Measurements from ENCODE around the gene TMEM154.
"Not testable (repeated sequence)": the region's sequence is repeated elsewhere in the genome, so short reads cannot be mapped to it uniquely, and the experiment has no call there.

TMEM154 gene

GRCh38 chr4:152665691-152666395 is 14.0 kb downstream of the TMEM154 start:
- no peak for DNase-seq

GRCh38 chr4:152664067-152664378 is 15.8 kb downstream of the TMEM154 start:
- not testable (repeated sequence) for DNase-seq

- DNase-seq: no peak
Observed at GRCh38 chr4:152663203-152664066, 16.4 kb downstream of the TMEM154 start.

- no peak for DNase-seq
Observed at GRCh38 chr4:152661649-152662048, 18.1 kb downstream of the TMEM154 start.

- no peak for DNase-seq
Observed at GRCh38 chr4:152660526-152660925, 19.3 kb downstream of the TMEM154 start.

GRCh38 chr4:152659806-152660205 is 20.0 kb downstream of the TMEM154 start:
- DNase-seq: no peak

- no peak for DNase-seq
Observed at GRCh38 chr4:152657657-152658056, 22.1 kb downstream of the TMEM154 start.

- DNase-seq: no peak
Observed at GRCh38 chr4:152655272-152656129, 24.3 kb downstream of the TMEM154 start.

- DNase-seq: no peak
Observed at GRCh38 chr4:152652102-152652501, 27.7 kb downstream of the TMEM154 start.

- DNase-seq: no peak
Observed at GRCh38 chr4:152651473-152652060, 28.2 kb downstream of the TMEM154 start.

GRCh38 chr4:152646221-152646620 is 33.6 kb downstream of the TMEM154 start:
- DNase-seq: no peak

- DNase-seq: no peak
Observed at GRCh38 chr4:152644130-152644529, 35.7 kb downstream of the TMEM154 start.

GRCh38 chr4:152643153-152644035 is 36.4 kb downstream of the TMEM154 start:
- DNase-seq: no peak

- DNase-seq: no peak
Observed at GRCh38 chr4:152640058-152640921, 39.5 kb downstream of the TMEM154 start.

GRCh38 chr4:152635851-152636250 is 43.9 kb downstream of the TMEM154 start:
- no peak for DNase-seq

- no peak for DNase-seq
Observed at GRCh38 chr4:152634110-152634760, 45.6 kb downstream of the TMEM154 start.

GRCh38 chr4:152633118-152633517 is 46.7 kb downstream of the TMEM154 start:
- no peak for DNase-seq

GRCh38 chr4:152630324-152630723 is 49.5 kb downstream of the TMEM154 start:
- DNase-seq: no peak

- DNase-seq: no peak
Observed at GRCh38 chr4:152629908-152630307, 49.9 kb downstream of the TMEM154 start.

- DNase-seq: no peak
Observed at GRCh38 chr4:152628128-152628527, 51.7 kb downstream of the TMEM154 start.
